Prostate gland (tissue), 2 donors: ENCODE results near the gene MYH15. TPM values are rescaled to one million over a fixed set of nuclear protein-coding genes. Genes with fewer than 3 reads are reported as not detected.

ENCODE experiments used
- DNase-seq: peaks from one replicate; pipeline ENCODE4 v3.0.0-alpha.2; 2019; ENCODE audit warnings: low spot score
- H3K27ac ChIP-seq, 2 donors: fragments of 200-600 bp; sonication (generic); 2 replicates each; pipeline ENCODE4 v1.5.1; 2017 to 2019
- H3K27me3 ChIP-seq: fragments of 200-600 bp; sonication (generic); replicated peaks from 2 replicates; pipeline ENCODE4 v1.5.1; 2019; ENCODE audit not compliant: insufficient read depth
- H3K36me3 ChIP-seq, 2 donors: fragments of 200-600 bp; sonication (generic); 1 replicate in 1 of 2; 2 replicates in 1 of 2; pipeline versions ENCODE4 v1.5.1 to v1.8.1; 2017 to 2019
- H3K4me1 ChIP-seq: fragments of 200-600 bp; sonication (generic); replicated peaks from 2 replicates; pipeline ENCODE4 v1.5.1; 2019
- H3K4me3 ChIP-seq, 2 donors: fragments of 200-600 bp; sonication (generic); 2 replicates each; pipeline ENCODE4 v1.5.1; 2017 to 2019
- H3K9me3 ChIP-seq: fragments of 200-600 bp; sonication (generic); 2 replicates; pipeline ENCODE4 v1.5.1; 2017
- CTCF ChIP-seq, 4 experiments: fragments of 200-600 bp in 2 of 4; fragments of 450-650 bp in 2 of 4; sonication (generic) in 2 of 4; IDR thresholded peaks; 1 replicate in 3 of 4; 2 replicates in 1 of 4; pipeline ENCODE4 v1.5.1; 2016 to 2019; ENCODE audit warnings: antibody characterized with exemption in 4 of 4, mild to moderate bottlenecking in 2 of 4, moderate library complexity in 2 of 4
- POLR2A ChIP-seq: fragments of 450-650 bp; IDR thresholded peaks from one replicate; pipeline ENCODE4 v1.6.1; 2016; ENCODE audit warnings: antibody characterized with exemption, mild to moderate bottlenecking
- POLR2AphosphoS5 ChIP-seq: sonication (generic); formaldehyde crosslinking; IDR thresholded peaks from one replicate; pipeline ENCODE4 v1.6.1; 2017; ENCODE audit warnings: antibody characterized with exemption
- WGBS: methylation state at CpG from one replicate; pipeline ENCODE4 v1.1.5; 2018; 5-methylcytosine and 5-hydroxymethylcytosine counted together
- intact Hi-C: fragments of 100-400 bp; cut with DNase I; formaldehyde crosslinking; loops from one replicate; pipeline ENCODE4 v1.14.2; 2022
- total RNA-seq, 2 donors: library from RNA; depleted of rRNA; stranded (reverse); fragments of >200 nt; gene quantifications; one replicate each; pipeline ENCODE4 v1.1.0, GENCODE V29; 2016

The MYH15 gene
- total RNA-seq, 2 donors from 2014 or later = 0.68 TPM

- Histone ChIP-seq H3K9me3 (no peaks in the 10 kb centered on the region), H3K27me3 (no peaks in the 10 kb centered on the region), H3K4me1 (peaks cover 35% of the 10 kb centered on the region), H3K36me3 (no peaks in the 10 kb centered on the region), H3K27ac (peak overlapping the region; percentile 74 to 79), H3K4me3 (no peak overlapping the region)
- DNase-seq = peak; percentile 30
- TF ChIP-seq POLR2A (no peak), POLR2AphosphoS5 (peak; percentile 11)
- 70% methylated on average over 11 of the region's 11 CpGs for WGBS
- intact Hi-C loops = no loop called here
These were observed 99.8 kb downstream of the MYH15 start for GRCh38 chr3:108410531-108410984.

DNA sequence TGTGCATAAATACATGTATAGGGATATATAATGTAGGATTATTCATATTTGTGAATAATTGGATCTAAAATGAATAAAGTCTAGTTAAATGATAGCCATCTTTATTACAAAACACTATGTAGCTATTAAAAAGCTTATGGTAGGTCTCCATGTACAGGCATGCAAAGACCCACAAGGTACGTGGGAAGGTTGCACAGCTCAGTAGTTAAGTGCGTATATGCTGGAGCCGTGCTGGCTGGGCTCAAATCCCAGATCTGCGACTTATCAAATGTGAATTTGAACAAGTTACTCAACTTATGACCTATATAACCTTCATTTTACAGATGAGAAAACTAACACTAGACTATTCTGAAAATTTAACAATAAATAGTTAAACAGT, 100.6 kb downstream of the MYH15 start:
- DNase-seq = peak; percentile 49
- Histone ChIP-seq H3K4me1 (peaks cover 38% of the 10 kb centered on the region), H3K27me3 (no peaks in the 10 kb centered on the region), H3K4me3 (no peak overlapping the region), H3K9me3 (no peaks in the 10 kb centered on the region), H3K36me3 (no peaks in the 10 kb centered on the region), H3K27ac (peak overlapping the region; percentile 74 to 79)
- WGBS = 39% methylated on average over 4 of the region's 4 CpGs
- intact Hi-C loops = loop anchor here (5.0 kb wide), 1 partner anchor 472 kb away; no protein-coding TSS in a partner anchor
- TF ChIP-seq POLR2AphosphoS5 (peak; percentile 49), POLR2A (no peak), CTCF (IDR thresholded peaks at IDR 0.05) (no peak)

DNA sequence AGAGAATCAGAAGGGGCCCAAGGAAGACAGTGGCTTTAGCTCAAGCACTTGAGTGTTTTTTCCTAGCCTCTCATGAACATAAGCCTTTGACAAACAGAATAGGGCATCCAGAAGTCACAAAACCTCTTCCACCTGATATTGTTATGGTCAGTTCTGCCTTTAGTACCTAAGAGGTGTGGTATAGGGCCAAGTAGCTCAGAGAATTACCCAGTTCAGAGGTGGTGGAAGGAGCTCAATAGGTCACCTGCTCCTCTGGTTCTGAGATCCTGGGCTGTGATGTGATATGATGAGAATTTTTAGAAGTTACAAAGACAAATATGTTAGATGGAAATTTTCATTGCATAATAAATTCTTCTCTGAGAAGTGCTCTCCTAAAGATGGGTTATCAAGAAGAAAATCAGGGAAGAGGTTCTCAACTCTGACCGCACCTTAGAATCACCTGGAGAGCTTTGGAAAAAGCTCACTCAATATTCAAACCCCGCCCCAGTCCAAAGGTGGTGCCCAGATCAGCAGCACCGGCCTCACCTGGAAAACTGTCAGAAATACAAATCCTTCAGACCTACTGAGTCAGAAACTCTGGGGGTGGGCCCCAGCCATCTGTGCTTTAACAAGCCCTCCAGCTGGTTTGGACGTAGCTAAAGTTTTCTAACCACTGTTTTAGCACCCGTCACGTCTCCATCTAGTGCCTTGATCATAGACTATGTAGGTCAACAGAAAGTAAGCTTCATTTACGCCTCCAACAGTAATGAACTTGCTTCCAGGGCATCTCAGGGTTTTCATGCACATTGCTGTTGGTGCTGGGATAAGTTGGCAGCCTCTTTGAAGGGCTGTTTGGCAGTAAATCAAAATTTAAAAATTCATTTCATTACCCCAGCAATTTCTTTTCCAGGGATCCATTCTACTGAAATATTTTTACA, 101.3 kb downstream of the MYH15 start:
- Histone ChIP-seq H3K4me3 (no peak overlapping the region), H3K27me3 (no peaks in the 10 kb centered on the region), H3K4me1 (peaks cover 40% of the 10 kb centered on the region), H3K27ac (peak overlapping the region; percentile 68 to 79), H3K9me3 (no peaks in the 10 kb centered on the region), H3K36me3 (no peaks in the 10 kb centered on the region)
- DNase-seq = no peak
- WGBS = 60% methylated on average over 7 of the region's 7 CpGs
- intact Hi-C loops = loop anchor here (5.0 kb wide), 1 partner anchor 472 kb away; no protein-coding TSS in a partner anchor
- TF ChIP-seq POLR2AphosphoS5 (no peak), POLR2A (no peak), CTCF (IDR thresholded peaks at IDR 0.05) (no peak)

- Histone ChIP-seq H3K4me3 (no peak overlapping the region), H3K9me3 (no peaks in the 10 kb centered on the region), H3K4me1 (peaks cover 40% of the 10 kb centered on the region), H3K36me3 (no peaks in the 10 kb centered on the region), H3K27ac (peak overlapping the region; percentile 68 to 79), H3K27me3 (no peaks in the 10 kb centered on the region)
- TF ChIP-seq POLR2AphosphoS5 (no peak), CTCF (IDR thresholded peaks at IDR 0.05) (no peak)
- intact Hi-C loops = loop anchor here (5.0 kb wide), 1 partner anchor 471 kb away; no protein-coding TSS in a partner anchor
- DNase-seq = no peak
- 38% methylated on average over 3 of the region's 3 CpGs for WGBS
These were observed 102.5 kb downstream of the MYH15 start for GRCh38 chr3:108407886-108408285.

DNA sequence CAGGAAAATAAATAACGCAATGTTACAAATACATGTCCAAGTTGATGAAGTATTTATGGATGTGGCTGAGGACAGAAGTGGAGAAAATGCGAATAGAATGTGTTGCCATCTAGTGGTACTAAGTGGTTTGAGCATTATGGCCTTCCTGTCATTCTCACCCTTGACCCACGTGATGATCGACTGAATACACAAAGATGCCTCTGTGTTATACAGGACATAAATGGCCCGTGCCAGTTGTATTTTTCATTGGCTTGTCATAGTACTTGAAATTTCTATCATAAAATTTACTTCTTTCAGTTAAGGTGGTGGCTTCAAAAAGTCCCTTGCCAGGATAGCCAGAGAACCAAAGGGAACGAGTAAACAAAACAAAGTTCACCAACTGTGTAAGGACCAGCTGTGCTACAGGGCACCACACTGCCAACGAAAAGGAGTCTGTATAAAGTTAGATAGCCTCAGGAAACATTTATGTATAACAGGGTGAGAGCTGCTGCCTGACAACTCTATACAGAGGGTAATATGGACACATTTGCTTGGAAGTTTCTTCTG, 103.7 kb downstream of the MYH15 start:
- peaks cover 35% of the 10 kb centered on the region for H3K4me1 ChIP-seq
- H3K27me3 ChIP-seq = no peaks in the 10 kb centered on the region
- peak overlapping the region; percentile 68 to 79 for H3K27ac ChIP-seq
- H3K9me3 ChIP-seq = no peaks in the 10 kb centered on the region
- H3K4me3 ChIP-seq = no peak overlapping the region
- peak; percentile 81 for DNase-seq
- WGBS = 8% methylated on average over 7 of the region's 7 CpGs
- H3K36me3 ChIP-seq = no peaks in the 10 kb centered on the region
- TF ChIP-seq POLR2A (no peak), CTCF (IDR thresholded peaks at IDR 0.05) (peak in 3 of 4 experiments; percentile 75 to 91 (median 87)), POLR2AphosphoS5 (peak; percentile 83)
- intact Hi-C loops = loop anchor here (5.0 kb wide), 1 partner anchor 469 kb away; no protein-coding TSS in a partner anchor
